A549 treated with Hydrocortisone at 1 μM for 4 hours (cell line): ENCODE measurements around the gene MT3. TPM values are rescaled to one million over a fixed set of nuclear protein-coding genes. Genes with fewer than 3 reads are reported as not detected.

Experiments used
- total RNA-seq: library from RNA; stranded (reverse); fragments of 200-300 nt; extraction: Qiagen RNA extraction; gene quantifications from 5 replicates; pipeline ENCODE4 v1.2.3, GENCODE V29; 2022

Gene MT3
- 0.58 to 0.88 TPM (median 0.67 TPM) in 5 replicates for total RNA-seq

GRCh38 chr16:56589141-56590039, at the start of gene MT3:
Gene MT3 (plus strand): TSS chr16:56589528. CDS start chr16:56589591, 63 bp downstream.

GRCh38 chr16:56564793-56565477, 24.4 kb upstream of the MT3 start, which contains the start of gene MT4:
Gene MT4 (plus strand): TSS chr16:56565073. CDS start chr16:56565129, 56 bp downstream.

GRCh38 chr16:56608043-56608875, 18.9 kb downstream of the MT3 start, which contains the start of gene MT2A:
Gene MT2A (plus strand): TSS chr16:56608584. CDS start chr16:56608656, 72 bp downstream.

GRCh38 chr16:56625140-56625942, 36.0 kb downstream of the MT3 start, which contains the start of gene MT1E:
Gene MT1E (plus strand): TSS chr16:56625781. CDS start chr16:56625852, 71 bp downstream.

GRCh38 chr16:56632156-56632847, 43.0 kb downstream of the MT3 start, which contains the start of gene MT1M:
Gene MT1M (plus strand): TSS chr16:56632659. CDS start chr16:56632732, 73 bp downstream.

GRCh38 chr16:56637814-56638750, 48.8 kb downstream of the MT3 start, which contains the start of gene MT1A:
Gene MT1A (plus strand): TSS chr16:56638666. CDS start chr16:56638739, 73 bp downstream.

Other genes starting within 250 kb of the MT3 start
- 59.0 to 73.2 TPM (median 68.4 TPM) in 5 replicates for gene AMFR, start 164.0 kb upstream of the MT3 start, total RNA-seq
- 104 to 118 TPM (median 113 TPM) in 5 replicates for gene NUDT21, start 138.2 kb upstream of the MT3 start, total RNA-seq
- 70.9 to 127 TPM (median 82.1 TPM) in 5 replicates for gene OGFOD1, start 138.0 kb upstream of the MT3 start, total RNA-seq
- 19.6 to 30.5 TPM (median 22.5 TPM) in 5 replicates for gene BBS2, start 69.5 kb upstream of the MT3 start, total RNA-seq
- gene MT4, start 24.5 kb upstream of the MT3 start, total RNA-seq, result not detected in 5 replicates
- gene MT2A, start 19.1 kb downstream of the MT3 start, total RNA-seq, result 1,747 to 3,145 TPM (median 2,510 TPM) in 5 replicates
- 0.13 to 0.17 TPM in 2 of 5 replicates, not detected in the others for gene MT1E, start 36.3 kb downstream of the MT3 start, total RNA-seq
- 0.32 TPM in 1 of 5 replicates, not detected in the others for gene MT1M, start 43.1 kb downstream of the MT3 start, total RNA-seq
- gene MT1A, start 49.1 kb downstream of the MT3 start, total RNA-seq, result 22.0 to 34.8 TPM (median 26.9 TPM) in 5 replicates
- 0.53 to 0.73 TPM (median 0.66 TPM) in 3 of 5 replicates, not detected in the others for gene MT1B, start 62.4 kb downstream of the MT3 start, total RNA-seq
- gene MT1F, start 68.4 kb downstream of the MT3 start, total RNA-seq, result 17.7 to 28.2 TPM (median 18.4 TPM) in 5 replicates
- not detected in 5 replicates for gene MT1G, start 78.5 kb downstream of the MT3 start, total RNA-seq
- not detected in 5 replicates for gene MT1H, start 80.3 kb downstream of the MT3 start, total RNA-seq
- gene MT1X, start 92.9 kb downstream of the MT3 start, total RNA-seq, result 557 to 892 TPM (median 709 TPM) in 5 replicates
- gene NUP93, start 140.6 kb downstream of the MT3 start, total RNA-seq, result 93.5 to 107 TPM (median 99.5 TPM) in 5 replicates